CD4-positive, alpha-beta T cell treated with Interleukin-1 beta for 1 hour (primary cell): ENCODE data around the gene TBX2.
A peak's percentile ranks its signal among the peaks of the same experiment; 100 is the strongest.

Experiments used
- DNase-seq, 2 donors: peaks; one replicate each; pipeline ENCODE4 v3.0.0-alpha.2; 2020 to 2022

TBX2 gene

GRCh38 chr17:61402978-61403800 is 3.5 kb downstream of the TBX2 start:
- no peak for DNase-seq

GRCh38 chr17:61403801-61404662 is 4.4 kb downstream of the TBX2 start:
- DNase-seq: no peak

- DNase-seq: no peak
These were observed 4.9 kb downstream of the TBX2 start for GRCh38 chr17:61404663-61404912.

GRCh38 chr17:61404913-61405685 is 5.5 kb downstream of the TBX2 start:
- DNase-seq: no peak

- no peak for DNase-seq
These were observed 6.3 kb downstream of the TBX2 start for GRCh38 chr17:61405686-61406536.

- no peak for DNase-seq
These were observed 6.8 kb downstream of the TBX2 start for GRCh38 chr17:61406537-61406845.

- DNase-seq: no peak
These were observed 7.6 kb downstream of the TBX2 start for GRCh38 chr17:61406971-61407911.

GRCh38 chr17:61408151-61409041 is 8.8 kb downstream of the TBX2 start:
- DNase-seq: no peak

GRCh38 chr17:61409301-61410112 is 9.9 kb downstream of the TBX2 start:
- peak; percentile 31 to 36 for DNase-seq

- DNase-seq: peak; percentile 74 to 76
These were observed 10.7 kb downstream of the TBX2 start for GRCh38 chr17:61410141-61411010.

- DNase-seq: no peak
These were observed 11.3 kb downstream of the TBX2 start for GRCh38 chr17:61411011-61411260.

- DNase-seq: peak in 1 of 2 donors; percentile 22
These were observed 11.9 kb downstream of the TBX2 start for GRCh38 chr17:61411261-61412142.

- peak; percentile 78 to 83 for DNase-seq
These were observed 12.7 kb downstream of the TBX2 start for GRCh38 chr17:61412143-61412859.

GRCh38 chr17:61412860-61413660 is 13.4 kb downstream of the TBX2 start:
- DNase-seq: no peak

GRCh38 chr17:61413661-61414126 is 14.1 kb downstream of the TBX2 start:
- DNase-seq: no peak
